ELF-1 (cell line): Measurements from ENCODE around the gene ZNF664.
A peak's percentile ranks its signal among the peaks of the same experiment; 100 is the strongest.

ENCODE experiments used
- DNase-seq: peaks from one replicate; pipeline ENCODE4 v3.0.0-alpha.2; 2016; ENCODE audit warnings: low read depth, low spot score

Gene ZNF664

GRCh38 chr12:124033859-124034258 lies 60.8 kb downstream of the ZNF664 start:
- DNase-seq, result no peak

- no peak for DNase-seq
These were observed 61.3 kb downstream of the ZNF664 start for GRCh38 chr12:124034297-124034696.

- DNase-seq, result no peak
These were observed 62.1 kb downstream of the ZNF664 start for GRCh38 chr12:124035163-124035562.

GRCh38 chr12:124036171-124036598 lies 63.2 kb downstream of the ZNF664 start:
- DNase-seq, result peak; percentile 62

GRCh38 chr12:124036657-124037109 lies 63.7 kb downstream of the ZNF664 start:
- DNase-seq, result peak; percentile 66

GRCh38 chr12:124037331-124037730 lies 64.3 kb downstream of the ZNF664 start:
- DNase-seq, result no peak

- no peak for DNase-seq
These were observed 66.3 kb downstream of the ZNF664 start for GRCh38 chr12:124039276-124039675.

- DNase-seq, result no peak
These were observed 67.3 kb downstream of the ZNF664 start for GRCh38 chr12:124040291-124040690.

- no peak for DNase-seq
These were observed 67.7 kb downstream of the ZNF664 start for GRCh38 chr12:124040737-124041136.

GRCh38 chr12:124041907-124042306 lies 68.9 kb downstream of the ZNF664 start:
- no peak for DNase-seq

- DNase-seq, result no peak
These were observed 71.0 kb downstream of the ZNF664 start for GRCh38 chr12:124044021-124044420.

- peak; percentile 76 for DNase-seq
These were observed 71.8 kb downstream of the ZNF664 start for GRCh38 chr12:124044809-124045321.

- no peak for DNase-seq
These were observed 72.8 kb downstream of the ZNF664 start for GRCh38 chr12:124045671-124046455.

GRCh38 chr12:124046456-124046740 lies 73.4 kb downstream of the ZNF664 start:
- no peak for DNase-seq

- no peak for DNase-seq
These were observed 74.1 kb downstream of the ZNF664 start for GRCh38 chr12:124047045-124047566.

- no peak for DNase-seq
These were observed 76.6 kb downstream of the ZNF664 start for GRCh38 chr12:124049451-124050094.

- peak; percentile 82 for DNase-seq
These were observed 80.8 kb downstream of the ZNF664 start for GRCh38 chr12:124053851-124054250.

GRCh38 chr12:124055066-124055465 lies 82.1 kb downstream of the ZNF664 start:
- DNase-seq, result no peak

GRCh38 chr12:124057691-124058090 lies 84.7 kb downstream of the ZNF664 start:
- DNase-seq, result no peak

- no peak for DNase-seq
These were observed 86.7 kb downstream of the ZNF664 start for GRCh38 chr12:124059752-124060151.
